ENCODE measurements around the gene RFNG.

Gene RFNG

DNA sequence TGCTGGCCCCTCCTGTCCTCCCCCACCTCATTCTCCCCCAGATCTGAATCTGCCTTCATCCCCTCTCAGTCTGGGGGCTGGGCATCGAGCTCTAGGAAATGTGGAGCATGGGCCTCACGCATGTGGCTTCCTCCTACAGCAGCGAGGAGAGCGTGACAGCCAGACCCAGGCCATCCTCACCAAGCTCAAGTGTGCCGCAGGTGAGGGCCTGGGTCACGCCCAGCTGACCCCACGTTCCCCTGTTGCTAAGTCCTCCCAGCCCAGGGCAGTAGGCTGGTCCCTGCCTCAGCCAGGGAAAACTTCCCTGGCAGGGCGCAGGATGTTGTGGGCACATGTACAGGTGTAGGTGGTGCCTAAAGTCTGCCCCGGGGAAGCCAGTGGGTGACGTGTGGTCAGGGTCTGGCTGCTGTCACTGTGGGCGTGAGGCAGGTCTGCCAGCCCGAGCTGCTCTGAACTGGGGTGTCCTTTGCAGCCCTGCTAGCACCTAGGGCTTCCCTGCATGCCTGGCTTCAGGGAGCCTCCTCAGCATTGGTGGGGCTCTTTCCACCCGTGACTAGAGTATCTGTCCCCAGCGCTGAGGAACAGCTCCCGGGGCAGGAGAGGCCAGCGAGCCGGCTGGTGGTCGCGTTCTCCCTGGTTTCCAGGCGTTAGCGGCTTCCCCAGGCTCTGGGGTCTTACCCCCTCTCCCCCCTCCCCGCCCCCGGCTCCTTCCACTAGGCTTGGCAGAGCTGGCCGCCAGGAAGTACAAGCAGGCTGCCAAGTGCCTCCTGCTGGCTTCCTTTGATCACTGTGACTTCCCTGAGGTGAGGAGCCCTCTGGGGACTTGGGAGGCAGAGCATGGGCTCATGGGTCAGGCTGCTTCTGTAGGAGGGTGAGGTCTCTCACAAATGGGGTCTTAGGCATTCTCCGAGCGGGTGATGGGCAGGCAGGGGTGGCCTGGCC is 3.7 kb upstream of the RFNG start:
- TF ChIP-seq, protein P1, sequence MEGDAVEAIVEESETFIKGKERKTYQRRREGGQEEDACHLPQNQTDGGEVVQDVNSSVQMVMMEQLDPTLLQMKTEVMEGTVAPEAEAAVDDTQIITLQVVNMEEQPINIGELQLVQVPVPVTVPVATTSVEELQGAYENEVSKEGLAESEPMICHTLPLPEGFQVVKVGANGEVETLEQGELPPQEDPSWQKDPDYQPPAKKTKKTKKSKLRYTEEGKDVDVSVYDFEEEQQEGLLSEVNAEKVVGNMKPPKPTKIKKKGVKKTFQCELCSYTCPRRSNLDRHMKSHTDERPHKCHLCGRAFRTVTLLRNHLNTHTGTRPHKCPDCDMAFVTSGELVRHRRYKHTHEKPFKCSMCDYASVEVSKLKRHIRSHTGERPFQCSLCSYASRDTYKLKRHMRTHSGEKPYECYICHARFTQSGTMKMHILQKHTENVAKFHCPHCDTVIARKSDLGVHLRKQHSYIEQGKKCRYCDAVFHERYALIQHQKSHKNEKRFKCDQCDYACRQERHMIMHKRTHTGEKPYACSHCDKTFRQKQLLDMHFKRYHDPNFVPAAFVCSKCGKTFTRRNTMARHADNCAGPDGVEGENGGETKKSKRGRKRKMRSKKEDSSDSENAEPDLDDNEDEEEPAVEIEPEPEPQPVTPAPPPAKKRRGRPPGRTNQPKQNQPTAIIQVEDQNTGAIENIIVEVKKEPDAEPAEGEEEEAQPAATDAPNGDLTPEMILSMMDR (IDR thresholded peaks at IDR 0.05; ENCODE audit: insufficient read depth, low read depth, low read length, missing control alignments): no peak
- H3K4me3 ChIP-seq (ENCODE audit: low read length): no peak overlapping the region
- no peak for DNase-seq (ENCODE audit: low read depth)

DNA sequence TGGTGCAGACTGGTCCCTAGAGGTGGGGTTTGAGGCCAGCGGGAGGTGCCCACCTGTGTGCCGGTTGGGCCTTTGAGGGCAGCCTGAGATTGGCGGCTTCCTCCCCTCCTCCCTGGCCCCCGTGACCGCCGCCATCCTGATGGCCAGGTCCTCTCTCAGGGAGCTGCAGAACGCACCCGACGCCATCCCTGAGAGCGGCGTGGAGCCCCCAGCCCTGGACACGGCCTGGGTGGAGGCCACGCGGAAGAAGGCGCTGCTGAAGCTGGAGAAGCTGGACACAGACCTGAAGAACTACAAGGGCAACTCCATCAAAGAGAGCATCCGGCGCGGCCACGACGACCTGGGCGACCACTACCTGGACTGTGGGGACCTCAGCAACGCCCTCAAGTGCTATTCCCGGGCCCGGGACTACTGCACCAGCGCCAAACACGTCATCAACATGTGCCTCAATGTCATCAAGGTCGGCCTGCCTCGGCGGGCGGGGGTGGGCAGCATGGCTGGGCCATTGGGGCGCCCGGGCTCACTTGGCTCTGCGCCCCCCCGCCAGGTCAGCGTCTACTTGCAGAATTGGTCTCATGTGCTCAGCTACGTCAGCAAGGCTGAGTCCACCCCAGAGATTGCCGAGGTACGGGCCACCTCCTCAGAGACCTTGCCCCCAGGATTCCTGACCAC is 2.9 kb upstream of the RFNG start:
- H3K4me3 ChIP-seq (ENCODE audit: low read length): no peak overlapping the region
- DNase-seq (ENCODE audit: low read depth): no peak
- TF ChIP-seq, protein P1 (IDR thresholded peaks at IDR 0.05; ENCODE audit: insufficient read depth, low read depth, low read length, missing control alignments): no peak

DNA sequence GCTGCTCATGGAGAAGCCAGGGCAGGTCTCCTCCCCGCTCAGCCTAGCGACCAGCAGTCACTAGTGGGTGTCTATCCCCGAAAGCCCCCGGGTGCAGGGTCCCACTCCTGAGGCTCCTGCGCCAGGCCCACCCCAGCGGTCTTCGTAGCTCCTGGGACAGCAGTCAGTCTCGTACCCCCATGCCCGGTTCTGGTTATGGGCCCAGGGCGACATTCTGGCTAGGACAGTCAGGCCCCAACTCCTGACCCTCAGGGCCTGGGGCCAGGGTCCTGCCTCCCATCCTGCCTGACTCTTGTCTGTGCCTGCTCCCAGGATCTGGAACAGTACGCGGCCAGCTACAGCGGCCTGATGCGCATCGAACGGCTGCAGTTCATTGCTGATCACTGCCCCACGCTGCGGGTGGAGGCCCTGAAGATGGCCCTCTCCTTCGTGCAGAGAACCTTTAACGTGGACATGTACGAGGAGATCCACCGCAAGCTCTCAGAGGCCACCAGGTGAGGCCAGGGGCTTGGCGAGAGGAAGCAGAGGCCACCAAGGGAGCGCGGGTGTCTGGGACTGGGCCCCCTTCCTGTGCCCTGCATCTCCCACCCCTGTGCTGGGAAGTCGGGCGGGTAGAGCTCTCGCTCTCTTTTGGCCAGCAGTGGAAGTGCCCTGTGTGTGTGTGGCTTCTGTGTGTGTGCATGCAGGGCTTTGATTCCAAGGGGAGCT is 2.1 kb upstream of the RFNG start:
- DNase-seq (ENCODE audit: low read depth): no peak

DNA sequence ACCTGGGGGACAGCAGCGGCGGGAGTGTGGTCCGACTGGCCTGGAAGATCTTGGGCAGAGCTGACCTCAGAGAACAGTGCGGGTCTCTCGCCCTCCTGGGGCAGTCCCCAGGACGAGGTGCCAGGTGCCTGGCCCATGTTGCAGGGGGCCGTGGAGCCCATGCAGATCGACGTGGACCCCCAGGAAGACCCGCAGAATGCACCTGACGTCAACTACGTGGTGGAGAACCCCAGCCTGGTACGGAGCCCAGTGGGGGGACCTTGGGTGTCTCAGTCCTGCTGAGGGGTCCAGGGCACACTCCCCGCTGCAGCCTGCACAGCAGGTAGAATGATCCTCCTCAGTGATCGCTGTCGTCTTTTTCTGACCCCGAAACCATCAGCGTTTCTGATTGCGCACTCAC is 1.5 kb upstream of the RFNG start:
- TF ChIP-seq, protein P1 (IDR thresholded peaks at IDR 0.05; ENCODE audit: insufficient read depth, low read depth, low read length, missing control alignments): no peak
- peak overlapping the region; percentile 79 for H3K4me3 ChIP-seq (ENCODE audit: low read length)
- DNase-seq (ENCODE audit: low read depth): no peak

More for the DNA sequence above, 2.1 kb upstream of the RFNG start:
- TF ChIP-seq, protein P1 (IDR thresholded peaks at IDR 0.05; ENCODE audit: insufficient read depth, low read depth, low read length, missing control alignments): no peak
- H3K4me3 ChIP-seq (ENCODE audit: low read length): no peak overlapping the region

DNA sequence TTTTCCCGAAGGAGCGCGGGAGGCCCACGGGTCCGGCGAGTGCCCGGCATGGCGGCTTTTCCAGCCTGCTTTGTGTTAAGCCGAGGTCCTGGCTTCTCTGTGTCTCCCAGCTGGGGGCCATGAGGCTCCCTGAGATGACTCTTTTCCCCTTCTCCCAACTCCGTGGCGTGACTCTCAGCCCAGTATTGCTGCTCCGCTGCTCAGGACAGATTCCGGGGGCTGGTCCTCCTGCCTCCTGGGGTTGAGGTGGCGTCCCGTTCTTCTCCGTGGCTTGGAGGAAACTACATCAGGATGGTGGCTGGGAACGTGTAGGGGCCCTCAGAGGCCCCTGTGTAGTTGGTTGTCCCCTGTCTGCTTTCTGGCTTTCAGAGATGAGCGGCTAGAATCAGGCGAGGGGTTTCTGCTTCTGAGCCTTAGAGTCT is 1.0 kb upstream of the RFNG start:
- peak overlapping the region; percentile 79 for H3K4me3 ChIP-seq (ENCODE audit: low read length)
- TF ChIP-seq, protein P1 (IDR thresholded peaks at IDR 0.05; ENCODE audit: insufficient read depth, low read depth, low read length, missing control alignments): no peak
- no peak for DNase-seq (ENCODE audit: low read depth)

DNA sequence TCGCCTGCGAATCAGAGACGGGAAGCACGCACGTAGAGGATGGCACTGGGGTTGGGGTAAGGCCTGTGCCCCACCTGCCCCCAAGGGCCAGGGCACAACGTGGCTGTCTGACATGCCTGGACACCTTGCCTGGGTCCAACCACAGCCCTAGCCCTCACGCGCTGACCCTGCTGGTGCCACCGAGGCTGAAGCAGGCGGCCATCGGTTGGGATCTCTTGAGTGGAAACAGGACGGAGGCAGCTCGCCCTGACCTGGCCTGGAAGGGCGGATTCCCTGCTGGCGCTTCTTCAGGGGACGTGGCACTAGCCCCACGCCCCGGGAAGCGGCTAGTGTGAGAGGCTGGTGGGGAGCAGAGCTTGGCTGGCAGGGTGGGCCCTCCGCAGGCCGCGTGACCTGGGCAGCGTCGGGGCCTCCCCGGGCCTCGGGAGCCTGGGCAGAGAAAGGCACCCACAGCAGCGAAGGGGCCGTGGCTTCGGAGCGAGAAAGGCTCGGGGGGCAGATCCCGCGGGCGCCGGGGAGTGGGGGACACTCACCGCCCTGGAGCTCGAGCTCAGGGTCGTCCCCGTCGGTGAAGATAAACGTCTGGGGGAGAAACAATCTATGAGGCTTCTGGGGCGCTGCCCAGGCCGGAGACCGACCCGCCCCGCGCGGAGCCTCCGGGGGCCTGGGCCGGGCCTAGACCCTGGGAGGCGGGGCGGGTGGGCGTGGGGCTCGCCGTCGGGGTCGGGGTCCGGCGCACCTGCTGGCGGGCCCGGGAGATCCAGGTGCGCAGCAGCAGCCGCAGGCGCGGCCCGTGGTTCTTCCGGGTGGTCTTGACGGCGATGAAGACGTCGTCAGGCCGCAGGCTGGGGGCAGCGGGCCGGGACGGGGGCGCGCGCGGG is 610 bp downstream of the RFNG start:
- peak overlapping the region; percentile 79 for H3K4me3 ChIP-seq (ENCODE audit: low read length)
- TF ChIP-seq, protein P1 (IDR thresholded peaks at IDR 0.05; ENCODE audit: insufficient read depth, low read depth, low read length, missing control alignments): no peak
- no peak for DNase-seq (ENCODE audit: low read depth)

Measured in epithelial cell of esophagus (primary cell).